CD4-positive, alpha-beta memory T cell (primary cell): ENCODE results near the gene EFHC1. TPM values are rescaled to one million over a fixed set of nuclear protein-coding genes. Genes with fewer than 3 reads are reported as not detected.
"Not testable (repeated sequence)": the region's sequence is repeated elsewhere in the genome, so short reads cannot be mapped to it uniquely, and the experiment has no call there.

ENCODE experiments used
- CTCF ChIA-PET: fragments of 350-600 bp; sonication (Branson Sonifier 250); formaldehyde crosslinking; loops from one replicate; lab custom pipeline; 2021; ENCODE audit warnings: inconsistent platforms; ENCODE audit not compliant: partially characterized antibody; lab: Charles Lee
- POLR2A ChIA-PET: fragments of 350-600 bp; sonication (Branson Sonifier 250); formaldehyde crosslinking; loops from one replicate; lab custom pipeline; 2021; ENCODE audit not compliant: partially characterized antibody; lab: Charles Lee
- DNase-seq, 5 donors: peaks; one replicate each; pipeline versions ENCODE4 v3.0.0 to v3.0.0-alpha.2; 2020 to 2022; ENCODE audit warnings: mixed read lengths in 1 of 5
- H3K27ac ChIP-seq: one replicate; pipeline ENCODE4 v1.7.0; 2013; ENCODE audit warnings: low read depth, low read length
- H3K27me3 ChIP-seq: 2 replicates; pipeline ENCODE4 v1.7.0; 2013; ENCODE audit warnings: mild to moderate bottlenecking, low read length, moderate library complexity; ENCODE audit not compliant: insufficient read depth
- H3K36me3 ChIP-seq: 2 replicates; pipeline ENCODE4 v1.7.0; 2013; ENCODE audit warnings: mild to moderate bottlenecking, low read length, moderate library complexity; ENCODE audit not compliant: insufficient read depth
- H3K4me1 ChIP-seq: 2 replicates; pipeline ENCODE4 v1.7.0; 2013; ENCODE audit warnings: mild to moderate bottlenecking, low read length, moderate library complexity; ENCODE audit not compliant: insufficient read depth
- H3K4me3 ChIP-seq, 2 donors: one replicate each; pipeline ENCODE4 v1.7.0; 2013; ENCODE audit warnings: low read length in 2 of 2, mild to moderate bottlenecking in 1 of 2
- H3K9me3 ChIP-seq, 2 donors: one replicate each; pipeline ENCODE4 v1.7.0; 2013; ENCODE audit warnings: low read length in 2 of 2, control low read depth in 1 of 2; ENCODE audit not compliant: control insufficient read depth in 1 of 2
- H3K27ac Mint-ChIP-seq, 7 donors: one replicate each; pipeline ENCODE4 v1.8.0; 2020 to 2021; ENCODE audit warnings: mixed read lengths in 7 of 7, mild to moderate bottlenecking in 6 of 7, inconsistent platforms in 3 of 7, moderate library complexity in 3 of 7
- H3K27me3 Mint-ChIP-seq, 2 donors: one replicate each; pipeline ENCODE4 v1.8.0; 2020 to 2021; ENCODE audit warnings: mixed read lengths in 2 of 2
- H3K36me3 Mint-ChIP-seq, 2 donors: one replicate each; pipeline ENCODE4 v1.8.0; 2020 to 2021; ENCODE audit warnings: mixed read lengths in 2 of 2, inconsistent platforms in 1 of 2, mild to moderate bottlenecking in 1 of 2
- H3K4me1 Mint-ChIP-seq, 4 donors: one replicate each; pipeline ENCODE4 v1.8.0; 2020 to 2021; ENCODE audit warnings: mixed read lengths in 4 of 4, mild to moderate bottlenecking in 1 of 4
- H3K4me3 Mint-ChIP-seq, 8 donors: one replicate each; pipeline ENCODE4 v1.8.0; 2020 to 2021; ENCODE audit warnings: mixed read lengths in 8 of 8, mild to moderate bottlenecking in 7 of 8, moderate library complexity in 6 of 8, inconsistent platforms in 3 of 8
- H3K9me3 Mint-ChIP-seq, 8 donors: one replicate each; pipeline ENCODE4 v1.8.0; 2020 to 2021; ENCODE audit warnings: mixed read lengths in 8 of 8, mild to moderate bottlenecking in 5 of 8, inconsistent platforms in 3 of 8, moderate library complexity in 1 of 8
- intact Hi-C: fragments of 100-400 bp; cut with micrococcal nuclease; formaldehyde crosslinking; loops from one replicate; pipeline ENCODE4 v1.15.1; 2023
- polyA plus RNA-seq, 2 donors: library from polyadenylated mRNA; unstranded; fragments of 300-500 nt; fragmentation: Illumina TruSeq; gene quantifications; one replicate each; pipeline ENCODE4 v1.2.3, GENCODE V29; 2021
- total RNA-seq, 2 experiments: library from RNA; stranded (reverse); gene quantifications; one replicate each; pipeline ENCODE4 v1.2.3, GENCODE V29; 2021

The EFHC1 gene
- total and polyA plus RNA-seq, 4 experiments from 2014 or later = 1.5 to 10.4 (median 4.1) TPM

GRCh38 chr6:52376763-52377162 lies 43.4 kb upstream of the EFHC1 start:
- no peak overlapping the region for H3K4me3 ChIP-seq
- DNase-seq = no peak
- ChIA-PET CTCF (interaction anchor here (0.6 to 4.7 kb wide), 9 partner anchors 10 to 91 kb away, joined by 3 to 26 read pairs (median 4); partner anchors contain the start of gene PAQR8), POLR2A (interaction anchor here (0.9 to 6.1 kb wide), 10 partner anchors 9 to 92 kb away, joined by 3 to 51 read pairs (median 4); partner anchors contain the start of genes MCM3 and PAQR8)
- intact Hi-C loops = loop anchor here (1.0 to 2.0 kb wide), 2 partner anchors 13 to 14 kb away; partner anchors contain the start of gene PAQR8
- Mint-ChIP-seq H3K4me1 (peaks cover 62 to 87% (median 74%) of the 10 kb centered on the region in 4 donors), H3K9me3 (peaks cover 0 to 10% (median 3%) of the 10 kb centered on the region in 8 donors), H3K36me3 (peaks cover 42% of the 10 kb centered on the region in 2 donors), H3K4me3 (peak overlapping the region in 6 of 8 donors; percentile 37 to 79 (median 54)), H3K27me3 (no peaks in the 10 kb centered on the region), H3K27ac (peak overlapping the region in 6 of 7 donors; percentile 58 to 90 (median 70))
- H3K4me1 ChIP-seq = peaks cover 68% of the 10 kb centered on the region
- no peaks in the 10 kb centered on the region for H3K27me3 ChIP-seq
- H3K9me3 ChIP-seq = peaks cover 0 to 4% of the 10 kb centered on the region in 2 donors
- H3K36me3 ChIP-seq = no peaks in the 10 kb centered on the region
- H3K27ac ChIP-seq = no peak overlapping the region

- Mint-ChIP-seq H3K27ac (peak overlapping the region; percentile 58 to 89 (median 86)), H3K36me3 (peaks cover 39% of the 10 kb centered on the region in 2 donors), H3K4me1 (peaks cover 56 to 86% (median 74%) of the 10 kb centered on the region in 4 donors), H3K4me3 (peak overlapping the region; percentile 8 to 83 (median 59)), H3K27me3 (no peaks in the 10 kb centered on the region), H3K9me3 (peaks cover 0 to 10% (median 3%) of the 10 kb centered on the region in 8 donors)
- ChIA-PET POLR2A (interaction anchor here (1.0 to 6.1 kb wide), 8 partner anchors 10 to 93 kb away, joined by 3 to 51 read pairs (median 5); partner anchors contain the start of genes MCM3 and PAQR8), CTCF (interaction anchor here (0.7 to 4.7 kb wide), 6 partner anchors 11 to 92 kb away, joined by 3 to 26 read pairs (median 5); partner anchors contain the start of gene PAQR8)
- peaks cover 0 to 4% of the 10 kb centered on the region in 2 donors for H3K9me3 ChIP-seq
- DNase-seq = peak in 2 of 5 donors; percentile 19 to 48
- peaks cover 67% of the 10 kb centered on the region for H3K4me1 ChIP-seq
- H3K4me3 ChIP-seq = no peak overlapping the region
- H3K36me3 ChIP-seq = no peaks in the 10 kb centered on the region
- intact Hi-C loops = loop anchor here (1.0 to 2.0 kb wide), 2 partner anchors 12 to 15 kb away; partner anchors contain the start of gene PAQR8
- H3K27me3 ChIP-seq = no peaks in the 10 kb centered on the region
- H3K27ac ChIP-seq = no peak overlapping the region
These were observed 42.5 kb upstream of the EFHC1 start for GRCh38 chr6:52377538-52378221.

- POLR2A ChIA-PET = interaction anchor here (0.7 to 2.9 kb wide), 3 partner anchors 9 to 19 kb away, joined by 3 to 14 read pairs (median 4); no protein-coding TSS in a partner anchor
- no peaks in the 10 kb centered on the region for H3K27me3 Mint-ChIP-seq
- Histone ChIP-seq H3K27ac (no peak overlapping the region), H3K9me3 (no peaks in the 10 kb centered on the region), H3K4me1 (peaks cover 70% of the 10 kb centered on the region), H3K27me3 (no peaks in the 10 kb centered on the region), H3K4me3 (no peak overlapping the region), H3K36me3 (no peaks in the 10 kb centered on the region)
- H3K36me3 Mint-ChIP-seq = peaks cover 27 to 31% of the 10 kb centered on the region in 2 donors
- H3K4me1 Mint-ChIP-seq = peaks cover 61 to 83% (median 74%) of the 10 kb centered on the region in 4 donors
- CTCF ChIA-PET = interaction anchor here (0.7 to 1.4 kb wide), 4 partner anchors 8 to 96 kb away, joined by 3 to 5 read pairs (median 4); partner anchors contain the start of gene MCM3
- intact Hi-C loops = no loop called here
- DNase-seq = no peak
- peak overlapping the region; percentile 19 to 76 (median 54) for H3K27ac Mint-ChIP-seq
- H3K9me3 Mint-ChIP-seq = no peaks in the 10 kb centered on the region
- peak overlapping the region in 2 of 8 donors; percentile 22 to 41 for H3K4me3 Mint-ChIP-seq
These were observed 38.9 kb upstream of the EFHC1 start for GRCh38 chr6:52381249-52381648.

GRCh38 chr6:52384145-52384766 lies 35.9 kb upstream of the EFHC1 start:
- Histone ChIP-seq H3K27ac (no peak overlapping the region), H3K9me3 (no peaks in the 10 kb centered on the region), H3K36me3 (no peaks in the 10 kb centered on the region), H3K27me3 (no peaks in the 10 kb centered on the region), H3K4me1 (peaks cover 68% of the 10 kb centered on the region), H3K4me3 (no peak overlapping the region)
- Mint-ChIP-seq H3K27me3 (no peaks in the 10 kb centered on the region), H3K4me1 (peaks cover 53 to 80% (median 67%) of the 10 kb centered on the region in 4 donors), H3K36me3 (peaks cover 20 to 24% of the 10 kb centered on the region in 2 donors), H3K27ac (peak overlapping the region; percentile 50 to 88 (median 78)), H3K9me3 (no peaks in the 10 kb centered on the region), H3K4me3 (peak overlapping the region in 1 of 8 donors; percentile 20)
- ChIA-PET POLR2A (interaction anchor here (1.0 to 1.6 kb wide), 3 partner anchors 14 to 99 kb away, joined by 3 to 7 read pairs (median 3); no protein-coding TSS in a partner anchor), CTCF (interaction anchor here (0.8 to 1.3 kb wide), 2 partner anchors 21 to 101 kb away, joined by 3 to 5 read pairs; no protein-coding TSS in a partner anchor)
- DNase-seq = no peak
- intact Hi-C loops = no loop called here

GRCh38 chr6:52385074-52385473 lies 35.1 kb upstream of the EFHC1 start:
- intact Hi-C loops = no loop called here

GRCh38 chr6:52388119-52388518 lies 32.0 kb upstream of the EFHC1 start:
- H3K9me3 ChIP-seq, H3K9me3 Mint-ChIP-seq, intact Hi-C loops, H3K27me3 Mint-ChIP-seq, H3K36me3 ChIP-seq, H3K36me3 Mint-ChIP-seq, DNase-seq, H3K4me3 ChIP-seq, H3K27me3 ChIP-seq, H3K4me3 Mint-ChIP-seq: not testable (repeated sequence)
- Histone ChIP-seq H3K27ac (peak overlapping the region; percentile 80), H3K4me1 (peaks cover 82% of the 10 kb centered on the region)
- Mint-ChIP-seq H3K4me1 (peaks cover 67 to 90% (median 79%) of the 10 kb centered on the region in 4 donors), H3K27ac (peak overlapping the region in 6 of 7 donors; percentile 95 to 99 (median 98))
- POLR2A ChIA-PET = interaction anchor here (0.8 to 8.7 kb wide), 10 partner anchors 11 to 187 kb away, joined by 3 to 176 read pairs (median 26); partner anchors contain the start of genes MCM3 and PAQR8
- CTCF ChIA-PET = interaction anchor here (1.0 to 7.5 kb wide), 7 partner anchors 11 to 125 kb away, joined by 3 to 150 read pairs (median 32); partner anchors contain the start of genes MCM3 and PAQR8

More at GRCh38 chr6:52385074-52385473, 35.1 kb upstream of the EFHC1 start:
- peak overlapping the region in 3 of 8 donors; percentile 3 to 32 (median 22) for H3K4me3 Mint-ChIP-seq
- Histone ChIP-seq H3K4me1 (peaks cover 73% of the 10 kb centered on the region), H3K4me3 (no peak overlapping the region), H3K27me3 (no peaks in the 10 kb centered on the region), H3K27ac (no peak overlapping the region), H3K36me3 (no peaks in the 10 kb centered on the region), H3K9me3 (no peaks in the 10 kb centered on the region)
- H3K27me3 Mint-ChIP-seq = no peaks in the 10 kb centered on the region
- H3K36me3 Mint-ChIP-seq = peaks cover 17 to 22% of the 10 kb centered on the region in 2 donors
- CTCF ChIA-PET = interaction anchor here (1.3 kb wide), 1 partner anchor 22 kb away, joined by 5 read pairs; no protein-coding TSS in a partner anchor
- peaks cover 59 to 84% (median 72%) of the 10 kb centered on the region in 4 donors for H3K4me1 Mint-ChIP-seq
- POLR2A ChIA-PET = interaction anchor here (1.6 to 8.7 kb wide), 2 partner anchors 13 to 22 kb away, joined by 7 to 176 read pairs; partner anchors contain the start of gene PAQR8
- no peak for DNase-seq
- no peaks in the 10 kb centered on the region for H3K9me3 Mint-ChIP-seq
- peak overlapping the region; percentile 37 to 88 (median 74) for H3K27ac Mint-ChIP-seq
